Endothelial cell of umbilical vein (primary cell): ENCODE results near the gene SCN3B. TPM values are rescaled to one million over a fixed set of nuclear protein-coding genes. Genes with fewer than 3 reads are reported as not detected.

ENCODE experiments used
- BruUV-seq: library from RNA; stranded (reverse); fragments of 400-500 nt; replicated peaks from 2 replicates; lab custom pipeline; 2021; lab: Mats Ljungman, UMichigan
- CTCF ChIA-PET: fragments of 300-600, 350-600 bp; sonication (Branson Sonifier 250); formaldehyde crosslinking; loops from one replicate; lab custom pipeline; 2021; ENCODE audit warnings: antibody characterized with exemption, inconsistent platforms; lab: Charles Lee
- POLR2A ChIA-PET: fragments of 300-600, 350-600 bp; sonication (Branson Sonifier 250); formaldehyde crosslinking; loops from one replicate; lab custom pipeline; 2021; ENCODE audit warnings: antibody characterized with exemption, inconsistent platforms; lab: Charles Lee
- DNase-seq: peaks from one replicate; pipeline ENCODE4 v3.0.0-alpha.2; 2011; ENCODE audit warnings: low read depth, low spot score
- FAIRE-seq: peaks from 2 replicates; lab custom pipeline; 2011; peaks lifted over from hg19 to GRCh38; lab: Jason Lieb, UNC
- H2AFZ ChIP-seq: 2 replicates; pipeline ENCODE4 v1.6.0; 2012; ENCODE audit warnings: low read depth, low read length, control low read depth, inconsistent platforms
- H3K27ac ChIP-seq: 2 replicates; pipeline ENCODE4 v1.5.1; 2011; ENCODE audit warnings: low read depth, mild to moderate bottlenecking, control low read depth, low read length, moderate library complexity; ENCODE audit not compliant: insufficient read depth
- H3K27me3 ChIP-seq, 2 experiments: 2 replicates each; pipeline versions ENCODE4 v1.6.0 to v1.6.1; 2011; ENCODE audit warnings: low read length in 2 of 2, mixed read lengths in 1 of 2; ENCODE audit not compliant: control insufficient read depth in 2 of 2, insufficient read depth in 2 of 2
- H3K36me3 ChIP-seq, 2 experiments: 2 replicates in 1 of 2; 3 replicates in 1 of 2; pipeline ENCODE4 v1.5.1; 2011; ENCODE audit warnings: low read length in 2 of 2, mild to moderate bottlenecking in 1 of 2, moderate library complexity in 1 of 2; ENCODE audit not compliant: control insufficient read depth in 2 of 2, insufficient read depth in 2 of 2; ENCODE audit errors: extremely low read depth in 1 of 2
- H3K4me1 ChIP-seq: 3 replicates; pipeline ENCODE4 v1.5.1; 2011; ENCODE audit warnings: mild to moderate bottlenecking, low read length; ENCODE audit not compliant: control insufficient read depth, insufficient read depth; ENCODE audit errors: extremely low read depth
- H3K4me2 ChIP-seq: 2 replicates; pipeline ENCODE4 v1.6.1; 2011; ENCODE audit warnings: low read length, control low read depth, mixed read lengths; ENCODE audit not compliant: insufficient read depth
- H3K4me3 ChIP-seq, 3 experiments: fragments of 200-600 bp in 1 of 3; sonication (generic), shearing (Covaris generic) in 1 of 3; replicated peaks in 1 of 3; 2 replicates each; pipeline ENCODE4 v1.5.1; 2011 to 2016; ENCODE audit warnings: control low read depth in 3 of 3, low read length in 3 of 3, mild to moderate bottlenecking in 2 of 3, inconsistent platforms in 1 of 3, low read depth in 1 of 3, moderate library complexity in 1 of 3; ENCODE audit not compliant: insufficient read depth in 1 of 3
- H3K79me2 ChIP-seq: 2 replicates; pipeline ENCODE4 v1.6.0; 2012; ENCODE audit warnings: low read length, inconsistent platforms; ENCODE audit not compliant: control insufficient read depth, insufficient read depth
- H3K9ac ChIP-seq: replicated peaks from 2 replicates; pipeline ENCODE3; 2011; ENCODE audit warnings: low read length, control low read depth; ENCODE audit not compliant: insufficient read depth; ENCODE audit errors: extremely low read depth
- H3K9me1 ChIP-seq: replicated peaks from 3 replicates; pipeline ENCODE4 v1.6.0; 2011; ENCODE audit warnings: mild to moderate bottlenecking, low read length; ENCODE audit not compliant: control insufficient read depth, insufficient read depth; ENCODE audit errors: extremely low read depth
- H3K9me3 ChIP-seq: replicated peaks from 2 replicates; pipeline ENCODE4 v1.5.1; 2012; ENCODE audit warnings: low read length, inconsistent platforms; ENCODE audit not compliant: control insufficient read depth, insufficient read depth
- H4K20me1 ChIP-seq: replicated peaks from 2 replicates; pipeline ENCODE3; 2011; ENCODE audit warnings: mild to moderate bottlenecking, low read length; ENCODE audit not compliant: control insufficient read depth, insufficient read depth; ENCODE audit errors: extremely low read depth
- CTCF ChIP-seq, 2 donors: IDR thresholded peaks; 1 replicate in 1 of 2; 2 replicates in 1 of 2; pipeline ENCODE4 v1.5.1; 2011; ENCODE audit warnings: low read length in 2 of 2, mild to moderate bottlenecking in 2 of 2, moderate library complexity in 2 of 2, control low read depth in 1 of 2, inconsistent platforms in 1 of 2, low read depth in 1 of 2; ENCODE audit not compliant: insufficient read depth in 1 of 2; ENCODE audit errors: extremely low read depth in 1 of 2
- EZH2 ChIP-seq: IDR thresholded peaks from 2 replicates; pipeline ENCODE4 v1.6.1; 2012; ENCODE audit warnings: borderline replicate concordance, low read depth, mild to moderate bottlenecking, moderate library complexity, low read length, inconsistent platforms; ENCODE audit not compliant: severe bottlenecking
- FOS ChIP-seq: IDR thresholded peaks from 2 replicates; pipeline ENCODE4 v1.6.1; 2011; ENCODE audit warnings: mild to moderate bottlenecking, low read length, moderate library complexity, borderline replicate concordance; ENCODE audit not compliant: insufficient read depth
- GATA2 ChIP-seq: IDR thresholded peaks from 2 replicates; pipeline ENCODE4 v1.7.0; 2011; ENCODE audit warnings: low read depth, mild to moderate bottlenecking, moderate library complexity, mixed read lengths, low read length; ENCODE audit not compliant: insufficient read length, insufficient read depth
- JUN ChIP-seq: IDR thresholded peaks from 2 replicates; pipeline ENCODE4 v1.6.1; 2011; ENCODE audit warnings: borderline replicate concordance, low read depth; ENCODE audit not compliant: insufficient read length, insufficient read depth
- MAX ChIP-seq: IDR thresholded peaks from 2 replicates; pipeline ENCODE4 v1.6.1; 2011; ENCODE audit not compliant: insufficient read depth, insufficient read length
- MYC ChIP-seq: IDR thresholded peaks from one replicate; pipeline ENCODE4 v1.6.1; 2011; ENCODE audit warnings: mild to moderate bottlenecking, low read depth, low read length
- POLR2A ChIP-seq: IDR thresholded peaks from 2 replicates; pipeline ENCODE4 v1.6.1; 2012; ENCODE audit warnings: low read depth, mild to moderate bottlenecking, control low read depth, low read length
- POLR2AphosphoS5 ChIP-seq: IDR thresholded peaks from 2 replicates; pipeline ENCODE4 v1.6.1; 2012; ENCODE audit warnings: low read depth, mild to moderate bottlenecking, control low read depth, low read length, moderate library complexity; ENCODE audit not compliant: insufficient read depth
- dilution Hi-C: fragments of 300-500 bp; cut with MboI; formaldehyde crosslinking; loops from one replicate; pipeline ENCODE4 v1.15.0; 2019; ENCODE audit warnings: low sequenced_read_pairs; ENCODE audit not compliant: extremely low pct_ligation_motif_present
- intact Hi-C: fragments of 100-400 bp; cut with micrococcal nuclease; formaldehyde crosslinking; loops from one replicate; pipeline ENCODE4 v1.10.0; 2022
- polyA plus RNA-seq, 4 experiments: library from polyadenylated mRNA; depleted of rRNA in 3 of 4; stranded (reverse) in 3 of 4; unstranded in 1 of 4; fragments of >200 nt; gene quantifications; 2 replicates each; pipeline versions ENCODE4 v1.2.1 to v1.2.3, GENCODE V29; 2011 to 2012; ENCODE audit warnings: missing spikeins in 1 of 4
- total RNA-seq: library from RNA; stranded (reverse); gene quantifications from 2 replicates; pipeline ENCODE4 v1.2.3, GENCODE V29; 2021

Gene SCN3B
- total and polyA plus RNA-seq, 2 donors (not counting 3 experiments of a cell fraction or from before 2014, with no cell fraction given) = 0.72 to 1.4 TPM

- Histone ChIP-seq H3K4me2 (no peak overlapping the region), H3K9ac (no peak overlapping the region), H3K36me3 (no peaks in the 10 kb centered on the region), H3K27ac (no peak overlapping the region), H3K4me1 (no peaks in the 10 kb centered on the region), H3K27me3 (peaks cover 0 to 2% of the 10 kb centered on the region in 2 experiments), H2AFZ (no peak overlapping the region), H3K9me3 (no peaks in the 10 kb centered on the region), H3K4me3 (no peak overlapping the region), H3K79me2 (no peaks in the 10 kb centered on the region), H4K20me1 (no peaks in the 10 kb centered on the region), H3K9me1 (no peaks in the 10 kb centered on the region)
- dilution Hi-C loops (no loop called here), intact Hi-C loops (no loop called here)
- no peak for DNase-seq
- no peak for FAIRE-seq
- POLR2A ChIA-PET = no interaction called here
- TF ChIP-seq MYC (no peak), CTCF (IDR thresholded peaks at IDR 0.05; ENCODE audit: extremely low read depth in 1 of 2, insufficient read depth in 1 of 2, low read depth in 1 of 2, low read length in 2 of 2) (no peak), POLR2A (no peak), EZH2 (no peak), POLR2AphosphoS5 (no peak), JUN (no peak), GATA2 (no peak), MAX (no peak), FOS (no peak)
- BruUV-seq = no TSS peak
- CTCF ChIA-PET = no interaction called here
Measured at GRCh38 chr11:123690485-123690884, 36.1 kb upstream of the SCN3B start.
